NCI-H2107 treated with DMSO at 0.1 percent for 48 hours (cell line): ENCODE measurements around the gene USP15.

Experiments
- DNase-seq: peaks from one replicate; lab custom pipeline; 2025; ENCODE audit not compliant: unreplicated experiment; lab: John Stamatoyannopoulos, UW

The USP15 gene

GRCh38 chr12:62279058-62279457, 18.9 kb downstream of the USP15 start:
- no peak for DNase-seq

DNA sequence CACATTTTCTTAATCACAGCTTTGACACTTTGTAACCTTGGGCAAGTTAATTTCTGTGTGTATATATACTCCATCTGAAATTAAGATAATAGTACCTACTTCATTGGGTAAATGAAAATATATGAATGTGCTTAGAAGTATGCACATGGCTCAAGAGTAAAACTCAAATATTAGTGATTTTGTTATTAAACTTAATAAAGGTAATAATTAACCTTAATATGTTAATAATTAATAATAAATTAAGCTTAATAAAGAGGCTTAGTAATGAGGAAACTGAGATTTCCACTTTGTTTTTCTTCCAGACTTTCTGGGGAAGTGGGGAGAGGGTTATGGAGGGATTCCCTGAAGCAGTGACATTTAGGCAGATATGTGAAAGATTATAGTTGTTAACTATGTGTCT, 19.8 kb downstream of the USP15 start:
- DNase-seq, result no peak

DNA sequence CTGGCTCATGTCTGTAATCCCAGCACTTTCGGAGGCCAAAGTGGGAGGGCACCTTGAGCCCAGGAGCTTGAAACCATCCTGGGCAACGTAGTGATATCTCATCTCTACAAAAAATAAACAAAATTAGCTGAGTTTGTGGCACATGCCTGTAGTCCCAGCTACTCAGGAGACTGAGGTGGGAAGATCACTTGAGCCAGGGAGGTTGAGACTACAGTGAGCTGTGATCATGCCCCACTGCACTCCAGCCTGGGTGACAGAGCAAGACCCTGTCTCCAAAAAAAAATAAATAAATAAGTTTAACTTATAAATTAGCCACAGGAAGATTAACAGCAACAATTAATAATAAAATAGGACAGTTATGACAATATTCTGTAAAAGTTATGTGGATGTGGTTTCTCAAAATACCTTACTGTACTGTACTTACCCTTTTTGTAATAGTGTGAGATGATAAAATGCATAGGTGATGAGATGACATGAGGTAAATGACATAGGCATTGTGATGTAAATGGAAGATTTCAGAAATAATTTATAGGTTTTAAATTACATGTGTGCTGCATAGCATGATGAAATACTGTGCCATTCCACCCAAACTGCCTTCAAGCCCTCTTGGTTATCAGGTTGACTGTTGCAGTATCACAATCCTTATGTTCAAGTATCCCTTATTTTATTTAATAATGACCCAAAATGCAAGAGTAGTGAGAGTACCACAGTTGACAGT, 22.0 kb downstream of the USP15 start:
- DNase-seq, result peak; percentile 11

DNA sequence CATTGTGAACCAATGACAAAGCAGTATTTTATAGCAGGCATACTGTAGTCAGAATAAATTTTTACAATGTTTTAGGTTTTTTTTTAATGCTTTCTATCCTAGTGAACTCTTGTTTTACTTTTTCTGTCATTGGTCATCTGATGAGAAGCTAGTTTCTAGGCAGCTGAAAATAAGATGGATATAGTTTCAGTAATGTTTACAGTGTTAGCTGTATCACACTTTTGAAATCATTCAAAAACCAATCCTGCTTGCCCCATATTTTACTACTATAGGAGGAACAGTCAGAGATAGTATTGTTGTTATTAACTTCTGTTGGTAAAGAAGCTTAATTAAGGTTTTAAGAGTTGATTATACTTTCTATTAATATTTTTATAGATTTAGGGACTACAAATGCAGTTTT, 24.5 kb downstream of the USP15 start:
- no peak for DNase-seq

GRCh38 chr12:62285284-62285683, 25.1 kb downstream of the USP15 start:
- DNase-seq, result no peak

GRCh38 chr12:62288328-62288727, 28.1 kb downstream of the USP15 start:
- no peak for DNase-seq

- DNase-seq, result no peak
These were observed 30.6 kb downstream of the USP15 start for GRCh38 chr12:62290846-62291245.

DNA sequence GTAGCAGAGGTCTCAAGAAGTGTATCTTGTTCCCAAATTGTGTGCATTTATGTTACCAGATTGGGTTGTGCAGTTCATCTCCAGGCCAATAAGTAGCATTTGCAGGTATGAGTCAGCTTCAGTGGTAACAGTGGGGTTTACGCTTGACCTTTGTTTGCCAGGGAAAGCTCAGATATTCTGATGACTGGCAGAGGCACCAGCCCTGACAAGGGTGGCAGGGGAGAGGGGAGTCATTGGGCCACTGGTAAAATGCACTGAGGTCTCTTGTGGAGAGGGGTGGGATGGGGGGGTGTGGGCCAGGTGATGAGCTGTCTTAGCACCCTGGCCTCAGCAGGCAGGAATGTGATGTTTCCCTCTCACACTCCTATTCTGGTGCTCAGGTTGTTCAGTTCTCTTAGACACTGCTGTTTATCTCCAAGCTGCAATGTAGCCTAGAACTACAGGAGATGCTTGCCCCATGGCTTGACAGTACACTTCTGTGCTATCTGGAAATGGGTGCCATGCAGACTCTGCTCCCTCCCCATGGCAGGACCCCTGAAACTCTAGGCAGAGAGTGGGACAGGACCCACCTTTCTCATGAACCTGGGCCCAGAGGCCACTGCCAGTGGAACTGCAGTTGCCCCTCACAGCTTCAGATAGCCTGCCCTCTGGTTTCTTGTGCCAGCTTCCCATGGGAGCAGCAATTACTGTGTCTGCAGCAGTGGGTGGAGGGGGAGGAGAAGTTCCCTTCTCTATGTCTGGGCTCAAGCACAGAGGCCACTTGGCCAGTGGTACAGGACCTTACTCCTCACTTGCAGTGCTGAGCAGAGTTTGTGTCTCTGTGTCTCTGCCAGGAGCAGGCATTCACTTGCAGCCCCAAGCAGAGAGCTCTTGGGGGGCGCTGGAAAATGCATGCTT, 31.9 kb downstream of the USP15 start:
- no peak for DNase-seq

DNA sequence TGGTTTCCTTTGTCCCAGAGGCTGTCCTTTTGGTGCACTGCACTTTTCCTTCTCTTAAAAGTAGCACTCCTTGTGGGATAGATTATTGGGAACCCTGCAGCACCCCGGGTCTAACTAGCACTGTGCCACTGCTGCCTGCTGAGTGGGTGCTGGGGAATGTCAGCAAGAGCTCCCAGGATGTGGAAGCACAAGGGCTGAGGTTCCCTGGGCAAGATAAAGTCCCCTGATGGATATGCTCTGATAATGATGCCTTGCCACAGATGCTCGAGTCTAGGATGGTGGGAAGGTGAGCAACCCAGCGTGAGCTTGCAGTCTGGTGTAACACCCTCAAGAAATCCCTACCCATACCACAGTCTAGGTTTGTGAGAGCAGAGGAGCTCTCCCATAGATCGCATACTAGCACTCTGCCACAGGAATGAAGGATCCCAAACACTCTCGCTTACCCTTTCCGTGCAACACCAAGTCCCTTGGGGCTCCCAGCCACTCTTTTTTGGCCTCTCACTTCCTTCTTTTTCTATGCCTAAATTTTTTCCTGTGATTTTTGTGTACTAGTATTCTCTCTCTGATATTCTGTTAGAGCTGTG, 32.6 kb downstream of the USP15 start:
- DNase-seq, result no peak

DNA sequence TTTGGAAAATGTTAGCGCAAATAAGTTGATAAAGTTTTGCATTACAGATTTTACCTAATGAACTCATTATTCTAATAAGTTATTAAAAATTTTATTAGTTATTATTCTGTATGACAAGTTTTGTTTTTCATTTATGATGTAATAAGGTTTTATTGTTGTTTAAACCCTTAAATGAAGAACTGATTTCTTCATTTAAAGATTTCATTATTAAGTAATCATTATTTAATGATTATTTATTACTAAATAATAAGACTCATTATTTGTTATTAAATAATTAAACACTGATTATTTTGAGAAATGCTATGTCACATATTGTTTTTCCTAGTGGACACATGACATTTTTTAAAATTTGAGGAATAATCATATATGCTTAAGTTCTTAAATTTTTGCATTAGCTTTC, 34.2 kb downstream of the USP15 start:
- DNase-seq, result no peak

- no peak for DNase-seq
These were observed 35.8 kb downstream of the USP15 start for GRCh38 chr12:62296001-62296400.

GRCh38 chr12:62297321-62297720, 37.1 kb downstream of the USP15 start:
- DNase-seq, result no peak

DNA sequence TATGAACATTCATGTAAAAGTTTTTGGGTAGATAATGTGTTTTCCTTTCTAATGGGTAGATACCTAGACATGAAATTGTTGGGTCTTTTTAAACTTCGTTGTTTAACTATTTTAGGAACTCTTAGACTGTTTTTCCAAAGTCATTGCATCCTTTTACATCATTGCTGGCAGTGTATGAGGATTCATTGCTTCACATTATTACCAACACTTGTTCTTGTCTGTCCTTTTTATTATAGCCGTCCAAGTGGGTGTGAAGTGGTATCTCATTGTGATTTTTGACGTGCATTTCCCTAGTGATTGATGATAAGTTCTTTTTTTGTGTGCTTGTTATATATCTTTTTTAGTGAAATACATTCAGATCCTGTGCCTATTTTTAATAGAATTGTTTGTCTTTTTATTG, 39.4 kb downstream of the USP15 start:
- DNase-seq, result no peak

DNA sequence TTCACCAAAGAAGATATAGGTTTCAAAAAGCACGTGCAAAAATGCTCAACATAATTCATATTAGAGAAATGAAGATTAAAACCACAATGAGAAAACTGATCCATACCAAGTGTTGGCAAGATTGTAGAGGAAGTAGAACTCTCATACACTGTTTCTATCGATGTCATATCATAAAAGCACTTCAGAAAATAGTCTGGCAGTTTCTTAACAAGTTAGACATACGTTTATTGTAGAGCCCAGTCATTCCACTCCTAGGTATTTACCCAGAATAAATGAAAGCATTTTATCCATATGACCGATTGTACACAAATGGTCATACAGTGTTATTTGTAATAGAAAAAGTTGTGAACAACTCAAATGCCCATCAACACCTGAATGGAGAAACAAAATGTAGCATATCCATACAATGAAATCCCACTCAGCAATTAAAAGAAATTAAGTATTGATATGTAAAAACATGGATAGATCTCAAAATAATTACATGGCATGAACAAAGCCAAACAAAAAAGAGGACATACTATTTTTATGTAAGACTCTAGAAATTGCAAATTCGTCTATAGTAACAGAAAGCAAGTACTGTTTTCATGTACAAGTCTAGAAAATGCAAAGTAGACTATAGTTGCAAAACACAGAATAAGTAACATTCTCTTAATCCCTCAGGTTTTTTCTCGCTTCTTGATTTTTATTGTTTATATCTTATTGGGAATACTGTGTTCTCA, 41.0 kb downstream of the USP15 start:
- no peak for DNase-seq

GRCh38 chr12:62301799-62302133, 41.6 kb downstream of the USP15 start:
- no peak for DNase-seq

DNA sequence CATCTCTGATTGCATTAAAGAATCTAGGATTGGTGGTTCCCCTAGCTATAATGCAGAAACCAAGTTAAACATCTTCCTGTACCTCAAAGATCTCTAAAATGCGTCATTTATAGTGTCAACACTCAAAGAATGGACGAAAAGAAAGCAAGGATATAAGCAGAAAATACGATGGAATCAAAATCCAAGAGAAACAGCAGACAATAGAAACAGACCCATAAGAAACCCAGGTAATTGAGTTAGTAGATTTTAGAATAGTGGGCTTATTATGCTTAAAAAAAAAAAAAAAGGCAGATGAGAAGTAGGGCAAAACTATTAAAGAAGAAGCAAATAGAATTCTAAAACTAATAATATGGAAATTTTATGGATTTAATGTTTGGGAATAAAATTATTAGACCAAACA, 44.4 kb downstream of the USP15 start:
- DNase-seq, result no peak

- no peak for DNase-seq
These were observed 45.6 kb downstream of the USP15 start for GRCh38 chr12:62305778-62306177.

GRCh38 chr12:62306569-62307530, 46.6 kb downstream of the USP15 start:
- no peak for DNase-seq

DNA sequence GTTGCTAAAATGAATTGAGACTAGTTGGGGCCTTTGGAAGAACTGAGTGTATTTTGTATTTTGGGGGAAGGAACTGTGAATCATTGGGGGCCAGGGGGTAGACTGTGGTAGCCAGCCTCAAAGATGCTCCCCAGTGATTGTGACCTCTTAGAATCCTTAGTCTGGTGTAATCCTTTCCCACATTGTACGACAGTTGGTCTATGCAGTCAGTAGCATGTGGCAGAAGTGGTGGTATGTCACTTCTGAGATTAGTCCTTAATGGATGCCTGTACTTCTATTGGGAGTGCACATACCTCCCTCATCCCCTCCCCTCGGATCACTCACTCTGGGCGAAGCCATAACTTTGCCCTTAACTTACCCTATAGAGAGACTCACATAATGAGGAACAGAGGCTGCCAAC, 48.0 kb downstream of the USP15 start:
- no peak for DNase-seq

GRCh38 chr12:62313727-62314380, 53.6 kb downstream of the USP15 start:
- DNase-seq, result no peak
